WI38 (cell line): ENCODE measurements around the gene CTNND2.
"Not testable (repeated sequence)": the region's sequence is repeated elsewhere in the genome, so short reads cannot be mapped to it uniquely, and the experiment has no call there.

ENCODE experiments used
- H3K4me3 ChIP-seq: 2 replicates; pipeline ENCODE4 v1.5.1; 2011; ENCODE audit warnings: low read depth, mild to moderate bottlenecking, control low read depth, low read length
- CTCF ChIP-seq: IDR thresholded peaks from 2 replicates; pipeline ENCODE4 v1.5.1; 2012; ENCODE audit warnings: low read depth, mild to moderate bottlenecking, control low read depth, low read length

Gene CTNND2

DNA sequence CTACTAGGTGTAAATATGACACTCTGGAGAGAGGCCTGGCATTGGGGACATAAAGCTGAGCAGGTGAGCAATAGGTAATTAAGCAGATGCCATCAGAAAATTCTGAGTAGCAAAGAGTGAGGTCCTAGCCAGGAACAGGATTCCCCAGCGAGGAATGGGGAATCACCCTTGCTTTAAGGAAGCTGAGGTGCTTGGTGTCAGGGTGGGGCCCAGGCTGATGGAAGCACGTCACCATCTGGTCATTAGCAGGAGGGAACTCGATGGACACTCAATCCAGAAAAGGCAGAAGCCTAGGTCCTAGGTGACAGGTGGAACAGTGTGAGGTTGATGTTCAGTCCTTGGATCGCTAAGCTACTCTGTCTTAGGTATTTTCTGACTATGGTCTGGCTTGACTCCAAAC is 580.5 kb downstream of the CTNND2 start:
- no peak overlapping the region for H3K4me3 ChIP-seq
- TF ChIP-seq CTCF = no peak

- H3K4me3 ChIP-seq = no peak overlapping the region
- TF ChIP-seq CTCF = no peak
Observed at GRCh38 chr5:11322133-11322532, 582.1 kb downstream of the CTNND2 start.

DNA sequence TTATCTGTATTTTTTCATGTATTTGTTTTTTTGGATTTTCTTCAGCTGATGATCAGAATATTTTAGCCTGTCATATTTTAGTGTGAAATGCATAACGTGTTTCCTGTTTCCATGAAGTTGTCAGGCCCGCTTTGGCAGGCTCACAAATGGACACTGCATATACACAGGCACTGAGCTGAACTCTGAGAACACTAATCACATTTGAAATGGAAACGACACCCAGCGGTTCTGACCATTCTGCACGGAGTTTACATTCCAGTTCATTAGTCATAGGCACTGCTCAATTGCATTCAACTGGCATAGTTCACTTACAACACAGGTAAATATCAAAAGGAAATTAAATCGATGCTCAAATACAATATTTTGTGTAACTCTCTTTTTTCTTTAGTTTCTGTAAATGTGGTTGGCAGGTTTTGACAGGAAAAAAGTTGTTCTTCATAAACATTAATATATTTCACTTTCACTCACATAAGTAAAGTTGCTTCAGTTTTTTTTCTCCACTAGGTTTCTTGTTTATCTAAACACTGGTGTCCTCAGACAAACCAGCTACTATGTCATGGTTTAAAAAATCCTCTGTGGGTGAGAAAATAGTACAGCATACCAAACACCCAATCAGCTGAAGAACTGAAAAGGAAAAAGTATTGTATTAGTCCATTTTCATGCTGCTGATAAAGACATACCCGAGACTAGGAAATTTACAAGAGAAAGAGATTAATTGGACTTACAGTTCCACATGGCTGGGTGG is 584.2 kb downstream of the CTNND2 start:
- H3K4me3 ChIP-seq = no peak overlapping the region
- no peak for TF ChIP-seq CTCF

DNA sequence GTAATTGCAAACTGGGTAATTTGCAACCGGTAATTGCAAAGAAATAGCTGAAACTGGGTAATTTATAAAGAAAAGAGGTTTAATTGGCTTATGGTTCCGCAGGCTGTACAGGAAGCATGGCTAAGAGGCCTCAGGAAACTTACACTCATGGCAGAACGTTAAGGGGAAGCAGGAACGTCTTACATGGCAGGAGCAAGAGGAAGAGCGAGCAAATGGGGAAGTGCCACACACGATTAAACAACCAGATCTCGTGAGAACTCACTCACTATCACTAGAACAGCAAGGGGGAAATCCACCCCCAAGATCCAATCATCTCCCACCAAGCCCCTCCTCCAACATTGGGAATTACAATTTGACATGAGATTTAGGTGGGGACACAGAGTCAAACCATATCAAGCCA is 590.6 kb downstream of the CTNND2 start:
- not testable (repeated sequence) for H3K4me3 ChIP-seq

DNA sequence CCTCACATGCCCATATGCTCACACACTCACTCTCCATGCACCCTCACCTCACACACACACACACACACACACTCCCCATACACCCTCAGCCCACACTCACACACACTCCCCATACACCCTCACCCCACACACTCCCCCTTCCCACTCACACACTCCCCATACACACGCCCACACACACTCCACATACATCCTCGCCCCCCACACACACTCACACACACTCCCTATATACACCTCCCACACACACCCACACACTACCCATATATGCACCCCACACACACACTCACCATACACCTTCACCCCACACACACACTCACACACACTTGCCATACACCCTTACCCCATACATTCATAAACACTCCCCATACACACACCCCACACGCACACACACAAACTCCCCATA is 592.5 kb downstream of the CTNND2 start:
- no peak overlapping the region for H3K4me3 ChIP-seq
- TF ChIP-seq CTCF = no peak

DNA sequence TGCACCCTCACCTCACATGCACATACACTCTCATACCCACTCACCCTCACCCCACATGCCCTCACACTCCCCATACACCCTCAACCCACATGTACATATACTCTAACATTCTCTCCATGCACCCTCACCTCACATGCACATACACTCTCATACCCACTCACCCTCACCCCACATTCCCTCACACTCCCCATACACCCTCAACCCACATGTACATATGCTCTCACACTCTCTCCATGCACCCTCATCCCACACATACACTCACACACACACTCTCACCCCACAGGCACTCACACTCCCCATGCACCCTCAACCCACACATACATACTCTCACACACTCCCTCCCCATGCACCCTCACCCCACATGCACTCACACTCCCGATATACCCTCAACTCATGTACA is 593.0 kb downstream of the CTNND2 start:
- no peak for TF ChIP-seq CTCF
- no peak overlapping the region for H3K4me3 ChIP-seq

DNA sequence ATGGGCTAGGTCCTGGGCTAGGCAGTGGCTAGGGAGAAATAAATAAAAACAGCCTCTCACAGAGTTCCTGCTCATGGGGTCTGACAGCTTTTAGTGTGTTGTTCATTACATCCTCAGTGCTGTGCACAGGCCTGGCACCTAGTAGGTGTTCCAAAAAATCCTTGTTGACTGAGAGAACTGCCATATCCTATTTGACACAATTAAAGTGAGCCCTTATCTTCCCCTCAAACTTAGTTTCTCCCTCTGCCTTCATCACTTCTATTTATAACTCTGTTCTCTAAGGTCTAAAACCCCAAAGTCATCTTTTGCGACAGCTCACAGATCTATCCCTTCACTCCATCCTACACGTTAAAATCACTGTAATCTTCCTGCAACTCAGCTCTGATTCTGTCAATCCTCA is 594.1 kb downstream of the CTNND2 start:
- no peak for TF ChIP-seq CTCF
- H3K4me3 ChIP-seq = no peak overlapping the region

- H3K4me3 ChIP-seq = no peak overlapping the region
- no peak for TF ChIP-seq CTCF
Observed at GRCh38 chr5:11306365-11306764, 597.9 kb downstream of the CTNND2 start.
